ENCODE measurements around the gene DDOST.

- TF ChIP-seq CTCF (IDR thresholded peaks at IDR 0.05; ENCODE audit: insufficient read depth, low read length, poor library complexity, severe bottlenecking) (no peak), EZH2phosphoT487 (conservative IDR thresholded peaks at IDR 0.05; ENCODE audit: low read length) (no peak)
Observed at GRCh38 chr1:20683614-20684013, 22.4 kb upstream of the DDOST start.

Measured in SU-DHL-6 (cell line).